ENCODE data around the gene RASSF3.

GRCh38 chr12:64578566-64578965 is 31.7 kb upstream of the RASSF3 start:
- TF ChIP-seq CTCF (IDR thresholded peaks at IDR 0.05; ENCODE audit: low read depth, low read length) (no peak), EZH2phosphoT487 (IDR thresholded peaks at IDR 0.05; ENCODE audit: low read depth) (no peak)

Measured in OCI-LY3 (cell line).